Activated T-cell treated with anti-CD3 and anti-CD28 coated beads, Interleukin-2, amount 50 U/mL, for 72 hours (primary cell): ENCODE data around the gene CDCA3. TPM values are rescaled to one million over a fixed set of nuclear protein-coding genes. Genes with fewer than 3 reads are reported as not detected.
"Not testable (repeated sequence)": the region's sequence is repeated elsewhere in the genome, so short reads cannot be mapped to it uniquely, and the experiment has no call there.

ENCODE experiments used
- ATAC-seq, 2 donors: fragments of 150-1000 bp; cut with Tn5 transposase; replicated peaks in 1 of 2; 2 replicates each; pipeline ENCODE4 v1.10.0; 2021; ENCODE audit warnings: moderate library complexity in 2 of 2, mild to moderate bottlenecking in 1 of 2
- DNase-seq, 2 donors: peaks; one replicate each; pipeline ENCODE4 v3.0.0; 2021 to 2022; ENCODE audit warnings: mixed read lengths in 1 of 2
- H3K27ac Mint-ChIP-seq: one replicate; pipeline ENCODE4 v1.8.0; 2022; ENCODE audit warnings: mild to moderate bottlenecking, moderate library complexity, mixed read lengths
- H3K27me3 Mint-ChIP-seq: one replicate; pipeline ENCODE4 v1.8.0; 2022; ENCODE audit warnings: low read depth, mixed read lengths
- H3K36me3 Mint-ChIP-seq, 2 donors: one replicate each; pipeline ENCODE4 v1.8.0; 2022; ENCODE audit warnings: mixed read lengths in 2 of 2, mild to moderate bottlenecking in 1 of 2; ENCODE audit not compliant: insufficient read depth in 2 of 2
- H3K4me1 Mint-ChIP-seq: one replicate; pipeline ENCODE4 v1.8.0; 2022; ENCODE audit warnings: low read depth, mixed read lengths
- H3K4me3 Mint-ChIP-seq, 2 donors: one replicate each; pipeline ENCODE4 v1.8.0; 2022; ENCODE audit warnings: mild to moderate bottlenecking in 2 of 2, mixed read lengths in 2 of 2, moderate library complexity in 2 of 2
- H3K9me3 Mint-ChIP-seq, 2 donors: one replicate each; pipeline ENCODE4 v1.8.0; 2022; ENCODE audit warnings: mixed read lengths in 2 of 2
- total RNA-seq, 2 donors: library from RNA; stranded (reverse); gene quantifications; one replicate each; pipeline ENCODE4 v1.2.3, GENCODE V29; 2022

The CDCA3 gene
- total RNA-seq, 2 donors from 2014 or later, result 67.7 to 94.8 TPM

DNA sequence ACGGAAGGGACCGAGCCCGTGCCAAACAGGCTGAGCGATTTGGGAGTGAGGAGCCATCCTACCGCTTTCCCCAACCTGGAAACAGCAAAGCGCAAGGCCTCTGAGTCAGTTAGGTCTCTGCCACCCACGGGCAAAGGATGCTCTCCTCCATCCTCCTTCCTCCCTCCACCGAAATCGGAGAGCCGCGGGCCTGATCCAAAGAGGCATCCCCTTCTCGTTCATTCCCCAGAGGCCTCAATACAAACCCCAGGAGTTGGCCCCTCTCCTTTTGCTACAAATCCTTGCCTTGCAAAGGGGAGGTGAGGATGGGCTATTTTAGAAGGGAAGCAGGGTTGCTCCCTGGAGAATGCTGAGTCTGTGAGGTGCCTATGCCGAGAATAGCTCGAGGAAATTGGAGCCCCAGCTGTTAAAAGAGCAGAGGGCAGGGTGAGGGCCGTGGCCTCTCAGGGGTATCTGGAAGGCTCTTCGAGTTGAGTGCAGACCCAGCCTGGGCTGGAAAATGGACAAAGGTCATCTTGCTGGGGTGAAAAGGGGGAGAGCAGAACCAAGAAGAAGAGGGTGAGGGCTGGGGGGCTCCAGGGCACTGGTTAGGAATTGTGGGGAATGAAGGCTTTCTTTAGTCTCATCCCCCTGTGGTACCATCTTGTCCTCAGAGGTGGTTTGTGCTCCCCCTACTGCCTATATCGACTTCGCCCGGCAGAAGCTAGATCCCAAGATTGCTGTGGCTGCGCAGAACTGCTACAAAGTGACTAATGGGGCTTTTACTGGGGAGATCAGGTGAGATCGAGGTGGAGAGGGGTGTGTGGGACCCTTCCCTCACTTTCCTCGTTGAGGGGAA is 17.3 kb upstream of the CDCA3 start:
- Mint-ChIP-seq H3K27ac (peak overlapping the region; percentile 96), H3K4me3 (peak overlapping the region; percentile 97 to 98), H3K36me3 (peaks cover 16 to 18% of the 10 kb centered on the region in 2 donors), H3K4me1 (peaks cover 66% of the 10 kb centered on the region), H3K9me3 (no peaks in the 10 kb centered on the region), H3K27me3 (no peaks in the 10 kb centered on the region)
- ATAC-seq, result peak in 1 of 2 donors; percentile 1
- peak in 1 of 2 donors; percentile 27 for DNase-seq

DNA sequence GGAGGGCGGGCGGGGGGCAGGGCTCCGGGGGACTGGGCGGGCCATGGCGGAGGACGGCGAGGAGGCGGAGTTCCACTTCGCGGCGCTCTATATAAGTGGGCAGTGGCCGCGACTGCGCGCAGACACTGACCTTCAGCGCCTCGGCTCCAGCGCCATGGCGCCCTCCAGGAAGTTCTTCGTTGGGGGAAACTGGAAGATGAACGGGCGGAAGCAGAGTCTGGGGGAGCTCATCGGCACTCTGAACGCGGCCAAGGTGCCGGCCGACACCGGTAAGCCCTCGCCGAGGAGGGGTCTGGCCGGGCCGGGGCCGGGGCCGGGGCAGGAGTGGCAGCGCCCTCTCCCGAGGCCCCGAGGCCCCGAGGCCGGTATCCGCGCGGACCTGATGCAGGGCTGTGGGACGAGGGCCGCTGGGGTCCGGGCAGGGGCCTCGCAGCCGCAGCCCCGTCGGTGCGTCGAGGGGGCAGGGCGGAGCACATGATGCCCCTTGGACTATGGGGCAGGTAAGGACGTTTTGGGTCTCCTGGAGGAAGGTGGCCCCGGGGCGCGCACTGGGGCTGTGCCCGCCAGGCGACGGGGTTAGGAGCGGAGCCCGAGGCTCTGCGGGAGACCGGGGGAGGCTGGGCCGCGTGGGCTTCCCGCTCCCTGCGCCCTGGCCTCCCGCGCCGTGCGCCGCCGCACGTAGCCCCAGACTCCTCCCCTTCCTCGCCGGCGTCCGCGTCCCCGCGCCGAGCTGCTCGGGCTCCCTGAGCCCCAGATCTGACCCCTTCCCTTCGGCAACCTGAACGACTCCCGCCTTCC is 16.5 kb upstream of the CDCA3 start, which contains the start of gene TPI1:
TSS of gene TPI1 (plus strand) at position 119 of the 798 bp plus-strand sequence. CDS start at position 155, 36 bp downstream.
- peak within 1 kb of the TSS; percentile 97 to 98 for H3K4me3 Mint-ChIP-seq
- peaks cover 63% of the 10 kb centered on the region for H3K4me1 Mint-ChIP-seq
- ATAC-seq (peak; percentile 74 to 75), DNase-seq (peak; percentile 85 to 88)
- no peaks in the 10 kb centered on the region for H3K9me3 Mint-ChIP-seq
- H3K36me3 Mint-ChIP-seq, result peaks cover 19 to 21% of the 10 kb centered on the region in 2 donors
- H3K27ac Mint-ChIP-seq, result peak within 1 kb of the TSS; percentile 98
- H3K27me3 Mint-ChIP-seq, result no peaks in the 10 kb centered on the region

DNA sequence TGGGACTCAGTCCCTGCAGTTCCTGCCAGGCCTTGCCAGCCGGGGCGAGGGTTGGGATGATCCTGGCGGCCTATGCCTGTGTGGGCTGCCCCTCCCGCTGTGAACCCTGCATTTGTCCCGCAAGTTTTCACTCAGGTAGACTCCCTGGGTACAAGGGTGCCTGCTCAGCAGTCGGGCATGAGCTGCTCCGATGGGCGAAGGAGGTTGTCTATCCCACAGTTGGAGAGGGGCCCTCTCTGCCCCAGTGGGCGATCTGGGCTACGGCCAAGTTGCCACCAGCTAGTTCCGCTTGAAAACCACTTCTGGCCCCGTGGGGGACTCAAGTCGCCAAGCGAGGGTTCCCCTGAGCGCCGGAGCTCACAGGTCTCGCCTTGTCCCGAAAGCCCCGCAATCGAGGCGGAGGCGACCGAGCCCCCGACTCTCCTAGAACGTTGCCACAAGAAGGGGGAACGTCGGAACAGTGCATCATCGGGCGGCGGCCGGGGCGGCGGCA is 15.9 kb upstream of the CDCA3 start:
- H3K4me1 Mint-ChIP-seq, result peaks cover 57% of the 10 kb centered on the region

GRCh38 chr12:6866163-6866919 is 15.3 kb upstream of the CDCA3 start:
- peaks cover 50% of the 10 kb centered on the region for H3K4me1 Mint-ChIP-seq
- H3K4me3 Mint-ChIP-seq, result peak overlapping the region; percentile 94 to 98
- H3K9me3 Mint-ChIP-seq, result no peaks in the 10 kb centered on the region
- no peak for ATAC-seq
- no peaks in the 10 kb centered on the region for H3K27me3 Mint-ChIP-seq
- H3K36me3 Mint-ChIP-seq, result peaks cover 20 to 21% of the 10 kb centered on the region in 2 donors
- no peak for DNase-seq
- H3K27ac Mint-ChIP-seq, result no peak overlapping the region

More for the DNA sequence above, 15.9 kb upstream of the CDCA3 start:
- Mint-ChIP-seq H3K4me3 (peak overlapping the region; percentile 94 to 98), H3K9me3 (no peaks in the 10 kb centered on the region), H3K27ac (peak overlapping the region; percentile 98), H3K27me3 (no peaks in the 10 kb centered on the region), H3K36me3 (peaks cover 20 to 21% of the 10 kb centered on the region in 2 donors)
- ATAC-seq, result peak; percentile 5 to 6
- DNase-seq, result no peak

- H3K9me3 Mint-ChIP-seq, H3K27me3 Mint-ChIP-seq, H3K4me3 Mint-ChIP-seq, H3K27ac Mint-ChIP-seq, ATAC-seq, DNase-seq: not testable (repeated sequence)
- peaks cover 40% of the 10 kb centered on the region for H3K4me1 Mint-ChIP-seq
- peaks cover 21 to 23% of the 10 kb centered on the region in 2 donors for H3K36me3 Mint-ChIP-seq
Observed at GRCh38 chr12:6865307-6865706, 14.2 kb upstream of the CDCA3 start.

GRCh38 chr12:6863586-6864321 is 12.7 kb upstream of the CDCA3 start:
- no peak for ATAC-seq

DNA sequence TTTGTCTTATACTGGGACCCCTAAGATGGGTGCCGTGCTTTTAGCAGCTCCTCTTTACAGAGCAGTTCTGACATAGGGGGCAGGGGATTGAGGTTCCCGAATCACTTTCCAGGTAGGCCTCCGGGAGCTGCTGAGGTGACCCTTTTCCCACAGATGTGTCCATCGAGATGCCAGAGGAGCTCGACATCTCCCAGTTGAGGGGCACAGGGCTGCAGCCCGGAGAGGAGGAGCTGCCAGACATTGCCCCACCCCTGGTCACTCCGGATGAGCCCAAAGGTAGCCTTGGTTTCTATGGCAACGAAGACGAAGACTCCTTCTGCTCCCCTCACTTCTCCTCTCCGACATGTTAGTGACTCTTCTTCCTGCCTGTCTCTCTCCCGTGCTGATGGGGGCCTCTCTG is 11.9 kb upstream of the CDCA3 start:
- H3K36me3 Mint-ChIP-seq, result peaks cover 11 to 20% of the 10 kb centered on the region in 2 donors
- no peaks in the 10 kb centered on the region for H3K27me3 Mint-ChIP-seq
- no peak overlapping the region for H3K27ac Mint-ChIP-seq
- no peak for DNase-seq
- ATAC-seq, result no peak
- no peak overlapping the region for H3K4me3 Mint-ChIP-seq
- no peaks in the 10 kb centered on the region for H3K9me3 Mint-ChIP-seq
- peaks cover 18% of the 10 kb centered on the region for H3K4me1 Mint-ChIP-seq

More at GRCh38 chr12:6863586-6864321, 12.7 kb upstream of the CDCA3 start:
- no peak overlapping the region for H3K4me3 Mint-ChIP-seq
- no peak for DNase-seq
- H3K27ac Mint-ChIP-seq, result no peak overlapping the region
- peaks cover 15 to 22% of the 10 kb centered on the region in 2 donors for H3K36me3 Mint-ChIP-seq
- peaks cover 24% of the 10 kb centered on the region for H3K4me1 Mint-ChIP-seq
- no peaks in the 10 kb centered on the region for H3K9me3 Mint-ChIP-seq
- H3K27me3 Mint-ChIP-seq, result no peaks in the 10 kb centered on the region

DNA sequence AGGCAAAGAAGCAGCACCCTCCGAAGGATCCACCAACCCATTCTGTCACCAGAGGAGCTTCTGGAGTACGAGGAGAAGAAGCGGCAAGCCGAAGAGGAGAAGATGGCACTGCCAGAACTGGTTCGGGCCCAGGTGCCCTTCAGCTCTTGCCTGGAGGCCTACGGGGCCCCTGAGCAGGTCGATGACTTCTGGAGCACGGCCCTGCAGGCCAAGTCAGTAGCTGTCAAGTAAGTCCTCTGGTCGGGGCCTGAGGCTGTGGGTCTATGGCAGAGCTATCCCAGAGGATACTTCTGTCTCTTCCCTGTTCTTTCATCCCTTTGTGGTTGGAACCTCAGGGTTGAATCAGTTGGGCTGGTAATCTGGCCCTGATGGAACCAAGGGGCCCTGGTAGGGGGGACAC is 10.3 kb upstream of the CDCA3 start:
- Mint-ChIP-seq H3K9me3 (no peaks in the 10 kb centered on the region), H3K27me3 (no peaks in the 10 kb centered on the region)
- ATAC-seq, result no peak

DNA sequence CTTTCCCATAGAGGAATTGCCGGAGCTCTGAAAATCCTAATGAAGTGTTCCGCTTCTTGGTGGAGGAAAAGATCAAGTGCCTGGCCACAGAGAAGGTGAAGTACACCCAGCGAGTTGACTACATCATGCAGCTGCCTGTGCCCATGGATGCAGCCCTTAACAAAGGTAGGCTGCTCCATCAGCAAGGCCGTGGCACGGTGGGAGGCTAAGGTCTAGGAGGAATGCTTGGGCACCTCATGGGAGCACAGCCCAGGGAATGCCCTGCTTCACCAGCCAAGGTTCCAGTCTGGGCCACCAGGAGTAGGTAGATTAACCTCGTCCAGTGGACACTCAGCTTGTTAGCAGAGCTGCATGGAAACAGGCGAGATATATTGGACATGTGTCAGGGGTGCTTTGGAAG is 9.9 kb upstream of the CDCA3 start:
- ATAC-seq (no peak), DNase-seq (no peak)
- peaks cover 10 to 25% of the 10 kb centered on the region in 2 donors for H3K36me3 Mint-ChIP-seq
- no peak overlapping the region for H3K4me3 Mint-ChIP-seq
- H3K27ac Mint-ChIP-seq, result no peak overlapping the region
- H3K9me3 Mint-ChIP-seq, result no peaks in the 10 kb centered on the region
- no peaks in the 10 kb centered on the region for H3K27me3 Mint-ChIP-seq
- peaks cover 6% of the 10 kb centered on the region for H3K4me1 Mint-ChIP-seq

More for the DNA sequence above, 10.3 kb upstream of the CDCA3 start:
- no peak for DNase-seq
- H3K36me3 Mint-ChIP-seq, result peaks cover 10 to 25% of the 10 kb centered on the region in 2 donors
- H3K27ac Mint-ChIP-seq, result no peak overlapping the region
- peaks cover 10% of the 10 kb centered on the region for H3K4me1 Mint-ChIP-seq
- H3K4me3 Mint-ChIP-seq, result no peak overlapping the region

- no peaks in the 10 kb centered on the region for H3K27me3 Mint-ChIP-seq
- ATAC-seq (no peak), DNase-seq (no peak)
- no peaks in the 10 kb centered on the region for H3K4me1 Mint-ChIP-seq
- H3K9me3 Mint-ChIP-seq, result no peaks in the 10 kb centered on the region
- peaks cover 13 to 27% of the 10 kb centered on the region in 2 donors for H3K36me3 Mint-ChIP-seq
- no peak overlapping the region for H3K27ac Mint-ChIP-seq
- no peak overlapping the region for H3K4me3 Mint-ChIP-seq
Observed at GRCh38 chr12:6860116-6860515, 9.0 kb upstream of the CDCA3 start.

- peaks cover 13 to 27% of the 10 kb centered on the region in 2 donors for H3K36me3 Mint-ChIP-seq
- no peaks in the 10 kb centered on the region for H3K27me3 Mint-ChIP-seq
Observed at GRCh38 chr12:6858799-6859198, 7.7 kb upstream of the CDCA3 start.

GRCh38 chr12:6855322-6855721 is 4.2 kb upstream of the CDCA3 start:
- no peak for ATAC-seq
- Mint-ChIP-seq H3K4me1 (peaks cover 29% of the 10 kb centered on the region), H3K27ac (no peak overlapping the region), H3K9me3 (no peaks in the 10 kb centered on the region), H3K4me3 (no peak overlapping the region), H3K36me3 (peaks cover 6 to 20% of the 10 kb centered on the region in 2 donors), H3K27me3 (no peaks in the 10 kb centered on the region)
- no peak for DNase-seq

More at GRCh38 chr12:6858799-6859198, 7.7 kb upstream of the CDCA3 start:
- Mint-ChIP-seq H3K9me3 (no peaks in the 10 kb centered on the region), H3K27ac (no peak overlapping the region), H3K4me3 (no peak overlapping the region), H3K4me1 (peaks cover 7% of the 10 kb centered on the region)
- DNase-seq (no peak), ATAC-seq (no peak)
